Heart left ventricle (tissue), 16 donors: ENCODE results near the gene SEC61A1. TPM values are rescaled to one million over a fixed set of nuclear protein-coding genes. Genes with fewer than 3 reads are reported as not detected.

Experiments
- ATAC-seq, 4 donors: fragments of 200-7000 bp; cut with Tn5 transposase; one replicate each; pipeline ENCODE4 v1.9.1; 2020 to 2022; ENCODE audit warnings: moderate library complexity in 4 of 4, mild to moderate bottlenecking in 3 of 4, moderate number of reproducible peaks in 1 of 4
- DNase-seq, 5 donors: peaks; one replicate each; pipeline ENCODE4 v3.0.0-alpha.2; 2020
- H3K27ac ChIP-seq, 12 donors: fragments of 200-600 bp; sonication (generic) in 4 of 12; one replicate each; pipeline versions ENCODE4 v1.5.0 to v1.8.0; 2016 to 2022; ENCODE audit warnings: mild to moderate bottlenecking in 2 of 12
- H3K27me3 ChIP-seq, 9 donors: fragments of 200-600 bp; sonication (generic) in 2 of 9; one replicate each; pipeline versions ENCODE4 v1.5.1 to v1.8.0; 2016 to 2022; ENCODE audit warnings: mild to moderate bottlenecking in 3 of 9
- H3K36me3 ChIP-seq, 9 donors: fragments of 200-600 bp; sonication (generic) in 2 of 9; one replicate each; pipeline versions ENCODE4 v1.5.0 to v1.8.0; 2018 to 2022; ENCODE audit warnings: mild to moderate bottlenecking in 2 of 9
- H3K4me1 ChIP-seq, 12 donors: fragments of 200-600 bp; sonication (generic) in 4 of 12; one replicate each; pipeline versions ENCODE4 v1.5.0 to v1.8.0; 2016 to 2022; ENCODE audit warnings: mild to moderate bottlenecking in 3 of 12
- H3K4me3 ChIP-seq, 12 donors: fragments of 200-600 bp; sonication (generic) in 4 of 12; one replicate each; pipeline versions ENCODE4 v1.5.0 to v1.8.0; 2017 to 2022; ENCODE audit warnings: mild to moderate bottlenecking in 9 of 12, moderate library complexity in 4 of 12
- H3K9me3 ChIP-seq, 12 donors: fragments of 200-600 bp; sonication (generic) in 4 of 12; one replicate each; pipeline versions ENCODE4 v1.5.0 to v1.8.0; 2016 to 2022; ENCODE audit warnings: mild to moderate bottlenecking in 1 of 12
- POLR2A ChIP-seq, 2 donors: fragments of 450-650 bp; IDR thresholded peaks; one replicate each; pipeline ENCODE4 v1.6.1; 2017; ENCODE audit warnings: antibody characterized with exemption in 2 of 2, mild to moderate bottlenecking in 2 of 2, moderate library complexity in 2 of 2
- WGBS, 4 donors: extraction: QIAGEN DNeasy Blood & Tissue Kit in 2 of 4; methylation state at CpG; one replicate each; pipeline versions ENCODE4 v1.1.5 to v1.1.7; 2013 to 2018; 5-methylcytosine and 5-hydroxymethylcytosine counted together
- intact Hi-C, 10 donors: fragments of 100-400 bp; cut with DNase I; formaldehyde crosslinking; loops; one replicate each; pipeline versions ENCODE4 v1.11.1 to v1.14.2; 2022
- polyA plus RNA-seq, 2 donors: library from polyadenylated mRNA; stranded (reverse); fragments of 200-250 nt; gene quantifications; one replicate each; pipeline ENCODE4 v1.2.3, GENCODE V29; 2013
- total RNA-seq, 9 donors: library from RNA; depleted of rRNA in 2 of 9; stranded (reverse); fragments of >200 nt in 2 of 9; fragmentation: NEBNext Ultra II Directional in 3 of 9; extraction: Animal tissue kit (Norgen Biotek cat#: 25700) in 3 of 9; gene quantifications; one replicate each; pipeline versions ENCODE4 v1.1.0 to v1.2.4, GENCODE V29; 2016 to 2023
- TF ChIP-seq, protein P1 (sequence below), 12 donors: fragments of 200-600 bp; sonication (generic) in 4 of 12; IDR thresholded peaks; one replicate each; pipeline versions ENCODE4 v1.5.0 to v1.8.0; 2018 to 2022; ENCODE audit warnings: antibody characterized with exemption in 12 of 12, mild to moderate bottlenecking in 5 of 12
- donor health status: ischemic (EF 13 %, LVEDD 7.1; RV severe dilation, severe dysfunction).
- donor health status: healthy with polysubstance abuse.
- donor health status: DM: no; HTN: yes; CAD: no.
- donor health status: DM: no; HTN: no; CAD: no.
- donor health status: ischemic (EF 25% LVEDD 6.9; RV normal size, moderate dysfunction).
- donor health status: ischemic (EF 25% LVEDD 5.7; RV mildly dilated, moderate dysfunction).
- donor health status: healthy.
- donor health status: DM: yes; HTN: yes; CAD: no.
- donor health status: ischemic (EF 35%, LVEDD 5.7; RV mildly dilated, moderate dysfunction).
- donor health status: nonischemic (EF 11% LVEDD 7.7; RV severe dilation, severe dysfunction).
- donor health status: DM: yes; HTN: yes; CAD: no.
- donor health status: PGD.
- donor health status: ischemic (EF 29% LVEDD 5.4; RV normal size, mild dysfunction).
- donor health status: nonischemic (EF 23%, LVEDD 6.1; RV moderate dilation, normal function).

Gene SEC61A1
- total and polyA plus RNA-seq, 11 donors: 36.5 to 179 (median 78.2) TPM

- intact Hi-C loops: loop anchor here in 6 of 10 donors (5.0 to 10.0 kb wide), 6 partner anchors 45 to 530 kb away; partner anchors contain the start of gene RUVBL1 (in 1 of the 6)
- H3K9me3 ChIP-seq: no peaks in the 10 kb centered on the region
- TF ChIP-seq, protein P1, sequence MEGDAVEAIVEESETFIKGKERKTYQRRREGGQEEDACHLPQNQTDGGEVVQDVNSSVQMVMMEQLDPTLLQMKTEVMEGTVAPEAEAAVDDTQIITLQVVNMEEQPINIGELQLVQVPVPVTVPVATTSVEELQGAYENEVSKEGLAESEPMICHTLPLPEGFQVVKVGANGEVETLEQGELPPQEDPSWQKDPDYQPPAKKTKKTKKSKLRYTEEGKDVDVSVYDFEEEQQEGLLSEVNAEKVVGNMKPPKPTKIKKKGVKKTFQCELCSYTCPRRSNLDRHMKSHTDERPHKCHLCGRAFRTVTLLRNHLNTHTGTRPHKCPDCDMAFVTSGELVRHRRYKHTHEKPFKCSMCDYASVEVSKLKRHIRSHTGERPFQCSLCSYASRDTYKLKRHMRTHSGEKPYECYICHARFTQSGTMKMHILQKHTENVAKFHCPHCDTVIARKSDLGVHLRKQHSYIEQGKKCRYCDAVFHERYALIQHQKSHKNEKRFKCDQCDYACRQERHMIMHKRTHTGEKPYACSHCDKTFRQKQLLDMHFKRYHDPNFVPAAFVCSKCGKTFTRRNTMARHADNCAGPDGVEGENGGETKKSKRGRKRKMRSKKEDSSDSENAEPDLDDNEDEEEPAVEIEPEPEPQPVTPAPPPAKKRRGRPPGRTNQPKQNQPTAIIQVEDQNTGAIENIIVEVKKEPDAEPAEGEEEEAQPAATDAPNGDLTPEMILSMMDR (IDR thresholded peaks at IDR 0.05): no peak
- no peak for TF ChIP-seq POLR2A (IDR thresholded peaks at IDR 0.05)
- peak overlapping the region; percentile 20 to 63 (median 52) for H3K4me3 ChIP-seq
- 25 to 47% (median 31%) methylated on average over 3 to 11 of the region's 11 CpGs for WGBS, 4 donors
- H3K4me1 ChIP-seq: peaks cover 0 to 74% (median 31%) of the 10 kb centered on the region in 12 donors
- DNase-seq (no peak), ATAC-seq (no peak)
- H3K27me3 ChIP-seq: no peaks in the 10 kb centered on the region
- peak overlapping the region in 4 of 12 donors; percentile 31 to 65 (median 46) for H3K27ac ChIP-seq
- peaks cover 0 to 29% (median 13%) of the 10 kb centered on the region in 9 donors for H3K36me3 ChIP-seq
Observed at GRCh38 chr3:128077202-128077624, 25.0 kb downstream of the SEC61A1 start.

GRCh38 chr3:128077665-128078064, 25.4 kb downstream of the SEC61A1 start:
- intact Hi-C loops: loop anchor here in 6 of 10 donors (5.0 to 10.0 kb wide), 6 partner anchors 45 to 530 kb away; partner anchors contain the start of gene RUVBL1 (in 1 of the 6)
- Histone ChIP-seq H3K4me3 (peak overlapping the region in 2 of 12 donors; percentile 54 to 57), H3K27ac (peak overlapping the region in 1 of 12 donors; percentile 38), H3K9me3 (no peaks in the 10 kb centered on the region), H3K36me3 (peaks cover 0 to 29% (median 10%) of the 10 kb centered on the region in 9 donors), H3K27me3 (no peaks in the 10 kb centered on the region), H3K4me1 (peaks cover 0 to 78% (median 32%) of the 10 kb centered on the region in 12 donors)
- TF ChIP-seq POLR2A (IDR thresholded peaks at IDR 0.05): no peak
- TF ChIP-seq, protein P1 (IDR thresholded peaks at IDR 0.05): no peak
- no peak for DNase-seq
- no peak for ATAC-seq
- WGBS, 4 donors: 23 to 61% (median 57%) methylated on average over 1 of the region's 1 CpG; no CpG with 5 or more reads in 1 of the 4 donors

- 90 to 94% (median 92%) methylated on average over 4 to 5 of the region's 5 CpGs for WGBS, 4 donors
- TF ChIP-seq, protein P1 (IDR thresholded peaks at IDR 0.05): no peak
- no peak for TF ChIP-seq POLR2A (IDR thresholded peaks at IDR 0.05)
- Histone ChIP-seq H3K27me3 (no peaks in the 10 kb centered on the region), H3K27ac (no peak overlapping the region), H3K4me3 (no peak overlapping the region), H3K36me3 (peaks cover 0 to 31% (median 5%) of the 10 kb centered on the region in 9 donors), H3K4me1 (peaks cover 0 to 78% (median 33%) of the 10 kb centered on the region in 12 donors), H3K9me3 (no peaks in the 10 kb centered on the region)
- ATAC-seq: no peak
- intact Hi-C loops: loop anchor here in 6 of 10 donors (5.0 to 10.0 kb wide), 6 partner anchors 44 to 529 kb away; partner anchors contain the start of gene RUVBL1 (in 1 of the 6)
- no peak for DNase-seq
Observed at GRCh38 chr3:128078322-128078721, 26.1 kb downstream of the SEC61A1 start.

DNA sequence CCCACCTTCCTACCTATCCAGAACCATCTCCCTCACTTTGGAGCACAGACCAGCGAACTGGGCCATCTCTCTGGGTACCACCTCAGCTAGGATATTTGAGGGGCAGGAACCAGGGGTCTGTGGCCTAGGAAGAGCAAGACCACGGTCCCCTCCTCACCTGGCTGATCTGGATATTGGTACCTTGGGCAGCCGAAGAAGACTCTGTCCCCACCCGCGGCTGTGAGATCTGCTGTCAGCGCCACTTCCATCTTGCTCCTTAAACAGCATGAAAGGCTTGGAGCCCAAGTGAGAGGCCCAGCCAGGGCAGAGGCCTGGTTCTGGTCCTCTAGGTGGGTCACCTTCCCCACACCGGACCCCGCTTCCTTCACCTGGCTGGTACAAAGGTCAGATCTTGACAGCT, 26.6 kb downstream of the SEC61A1 start:
- H3K4me3 ChIP-seq: no peak overlapping the region
- no peak for DNase-seq
- 91 to 99% (median 96%) methylated on average over 8 of the region's 8 CpGs for WGBS, 4 donors
- intact Hi-C loops: loop anchor here in 6 of 10 donors (5.0 to 10.0 kb wide), 6 partner anchors 43 to 528 kb away; partner anchors contain the start of gene RUVBL1 (in 1 of the 6)
- H3K4me1 ChIP-seq: peaks cover 0 to 78% (median 34%) of the 10 kb centered on the region in 12 donors
- ATAC-seq: no peak
- H3K27ac ChIP-seq: no peak overlapping the region
- no peaks in the 10 kb centered on the region for H3K9me3 ChIP-seq
- H3K27me3 ChIP-seq: no peaks in the 10 kb centered on the region
- TF ChIP-seq POLR2A (IDR thresholded peaks at IDR 0.05): no peak
- TF ChIP-seq, protein P1 (IDR thresholded peaks at IDR 0.05): no peak
- H3K36me3 ChIP-seq: peaks cover 0 to 37% (median 5%) of the 10 kb centered on the region in 9 donors
